ENCODE results near the gene CTNND1. TPM values are rescaled to one million over a fixed set of nuclear protein-coding genes. Genes with fewer than 3 reads are reported as not detected.
A peak's percentile ranks its signal among the peaks of the same experiment; 100 is the strongest.

The CTNND1 gene
- total RNA-seq, 1 donor from 2014 or later: 58.9 TPM

DNA sequence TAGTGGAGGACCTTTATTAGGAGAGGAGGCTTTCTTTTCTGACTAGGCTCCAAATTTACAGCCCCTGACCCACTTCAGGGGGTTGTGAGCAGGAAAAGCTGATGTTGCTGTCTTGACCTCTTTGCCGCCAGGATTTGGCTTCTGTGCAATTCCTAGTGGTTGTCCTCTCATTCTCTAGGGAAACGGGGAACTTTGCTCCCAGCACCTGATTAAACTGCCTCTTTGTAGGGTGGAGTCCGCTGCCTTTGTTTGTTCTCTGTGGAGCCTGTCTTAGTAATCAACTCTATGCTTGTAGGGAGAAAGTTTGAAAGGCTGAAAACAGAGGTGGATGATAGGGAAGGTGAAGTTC, 16.3 kb downstream of the CTNND1 start:
- DNase-seq: no peak
- no peaks in the 10 kb centered on the region for H3K9me3 ChIP-seq (replicated peaks)
- intact Hi-C loops (cut with micrococcal nuclease): no loop called here
- H3K4me3 ChIP-seq: peak overlapping the region; percentile 54
- peak overlapping the region; percentile 97 for H3K27ac ChIP-seq (replicated peaks)
- H3K4me1 ChIP-seq: peaks cover 100% of the 10 kb centered on the region
- no peaks in the 10 kb centered on the region for H3K36me3 ChIP-seq
- TF ChIP-seq CTCF (IDR thresholded peaks at IDR 0.05; ENCODE audit: borderline replicate concordance): no peak
- H3K27me3 ChIP-seq (ENCODE audit: low read depth): no peaks in the 10 kb centered on the region

- peaks cover 100% of the 10 kb centered on the region for H3K4me1 ChIP-seq
- TF ChIP-seq CTCF (IDR thresholded peaks at IDR 0.05; ENCODE audit: borderline replicate concordance): no peak
- peak; percentile 92 for DNase-seq
- no peaks in the 10 kb centered on the region for H3K36me3 ChIP-seq
- no peaks in the 10 kb centered on the region for H3K27me3 ChIP-seq (ENCODE audit: low read depth)
- H3K9me3 ChIP-seq (replicated peaks): no peaks in the 10 kb centered on the region
- intact Hi-C loops (cut with micrococcal nuclease): no loop called here
- H3K4me3 ChIP-seq: peak overlapping the region; percentile 54
- H3K27ac ChIP-seq (replicated peaks): peak overlapping the region; percentile 97
Measured at GRCh38 chr11:57778318-57779037, 16.9 kb downstream of the CTNND1 start.

DNA sequence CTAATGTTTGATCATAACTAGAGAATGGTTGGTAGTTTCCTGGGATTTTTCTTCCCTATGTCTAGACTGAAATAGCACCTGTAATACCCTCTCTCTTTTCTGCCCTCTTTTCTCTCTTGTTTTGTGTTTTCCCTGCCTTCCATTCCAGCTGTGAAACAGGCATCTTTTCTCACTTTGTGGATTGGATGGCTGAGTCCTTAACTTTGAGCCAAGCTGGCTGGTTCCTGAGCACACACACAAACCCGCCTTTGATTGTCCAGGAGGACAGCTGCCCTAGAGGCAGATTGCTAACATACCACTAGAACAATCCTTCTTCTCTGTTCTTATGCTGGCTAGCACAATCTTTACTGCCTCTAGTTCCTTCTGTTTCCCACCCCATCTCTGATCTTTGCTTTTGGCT, 17.7 kb downstream of the CTNND1 start:
- no peaks in the 10 kb centered on the region for H3K27me3 ChIP-seq (ENCODE audit: low read depth)
- intact Hi-C loops (cut with micrococcal nuclease): no loop called here
- H3K27ac ChIP-seq (replicated peaks): peak overlapping the region; percentile 97
- H3K9me3 ChIP-seq (replicated peaks): no peaks in the 10 kb centered on the region
- peak; percentile 31 for TF ChIP-seq CTCF (IDR thresholded peaks at IDR 0.05; ENCODE audit: borderline replicate concordance)
- peak overlapping the region; percentile 54 for H3K4me3 ChIP-seq
- peaks cover 100% of the 10 kb centered on the region for H3K4me1 ChIP-seq
- H3K36me3 ChIP-seq: no peaks in the 10 kb centered on the region
- no peak for DNase-seq

DNA sequence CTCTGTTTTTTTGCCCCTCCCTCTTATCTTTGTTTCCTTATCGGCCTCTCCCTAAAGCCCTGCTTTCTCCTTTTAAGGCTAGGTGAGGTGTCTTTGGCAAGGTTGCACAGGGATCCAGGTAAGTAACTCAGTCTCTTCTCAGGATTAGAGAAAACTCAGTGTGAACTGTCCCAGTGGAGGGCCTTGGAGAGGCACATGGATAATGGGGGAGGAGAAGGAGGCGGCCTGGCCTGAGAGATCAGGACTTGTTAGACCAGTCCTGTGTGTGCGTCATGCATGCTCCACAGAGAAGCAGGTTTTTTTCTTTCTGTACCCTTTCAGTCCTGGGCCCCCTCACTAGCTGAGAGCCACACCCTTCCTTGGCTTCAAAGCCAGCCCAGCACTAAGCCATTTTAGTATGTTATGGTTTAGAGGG, 19.9 kb downstream of the CTNND1 start:
- TF ChIP-seq CTCF (IDR thresholded peaks at IDR 0.05; ENCODE audit: borderline replicate concordance): no peak
- Histone ChIP-seq H3K27me3 (ENCODE audit: low read depth) (no peaks in the 10 kb centered on the region), H3K36me3 (no peaks in the 10 kb centered on the region), H3K9me3 (replicated peaks) (no peaks in the 10 kb centered on the region), H3K4me1 (peaks cover 100% of the 10 kb centered on the region), H3K4me3 (peak overlapping the region; percentile 10), H3K27ac (replicated peaks) (peak overlapping the region; percentile 97)
- intact Hi-C loops (cut with micrococcal nuclease): no loop called here
- DNase-seq: no peak

GRCh38 chr11:57785072-57785471, 23.5 kb downstream of the CTNND1 start:
- DNase-seq: no peak
- peaks cover 100% of the 10 kb centered on the region for H3K4me1 ChIP-seq
- intact Hi-C loops (cut with micrococcal nuclease): no loop called here
- H3K36me3 ChIP-seq: peaks cover 4% of the 10 kb centered on the region
- H3K4me3 ChIP-seq: no peak overlapping the region
- no peak for TF ChIP-seq CTCF (IDR thresholded peaks at IDR 0.05; ENCODE audit: borderline replicate concordance)
- no peaks in the 10 kb centered on the region for H3K27me3 ChIP-seq (ENCODE audit: low read depth)
- H3K27ac ChIP-seq (replicated peaks): peak overlapping the region; percentile 55
- no peaks in the 10 kb centered on the region for H3K9me3 ChIP-seq (replicated peaks)
